HEK293 (cell line): Measurements from ENCODE around the gene NOL4L.
"Not testable (repeated sequence)": the region's sequence is repeated elsewhere in the genome, so short reads cannot be mapped to it uniquely, and the experiment has no call there.

ENCODE experiments used
- CTCF ChIA-PET: fragments of 350-600 bp; formaldehyde crosslinking; extraction: SDS; loops from one replicate; lab custom pipeline; 2021; ENCODE audit warnings: antibody characterized with exemption; lab: Yijun Ruan, JAX
- POLR2A ChIA-PET: fragments of 300-600 bp; formaldehyde crosslinking; extraction: SDS; loops from one replicate; lab custom pipeline; 2020; ENCODE audit warnings: antibody characterized with exemption, inconsistent platforms; lab: Yijun Ruan, JAX
- H3K27ac ChIP-seq: fragments of 200-500 bp; sonication (Bioruptor generic); 2 replicates; pipeline ENCODE4 v1.5.1; 2014; ENCODE audit warnings: low read depth, low read length, control low read depth, inconsistent platforms; ENCODE audit errors: extremely low read depth
- H3K36me3 ChIP-seq, 2 experiments: fragments of 200-500 bp in 1 of 2; sonication (Bioruptor generic) in 1 of 2; 1 replicate in 1 of 2; 2 replicates in 1 of 2; pipeline ENCODE4 v1.5.1; 2014 to 2017; ENCODE audit warnings: inconsistent platforms in 2 of 2, low read length in 2 of 2; ENCODE audit not compliant: control insufficient read depth in 2 of 2, insufficient read depth in 1 of 2
- H3K4me1 ChIP-seq: fragments of 200-500 bp; sonication (Bioruptor generic); 2 replicates; pipeline ENCODE4 v1.5.1; 2014; ENCODE audit warnings: mild to moderate bottlenecking, low read length, inconsistent platforms; ENCODE audit not compliant: control insufficient read depth, insufficient read depth
- H3K4me3 ChIP-seq: 2 replicates; pipeline ENCODE4 v1.5.1; 2011; ENCODE audit warnings: low read depth, mild to moderate bottlenecking, control low read depth, low read length, moderate library complexity
- H3K9me3 ChIP-seq: fragments of 200-500 bp; sonication (Bioruptor generic); 2 replicates; pipeline ENCODE4 v1.5.1; 2014; ENCODE audit warnings: low read depth, low read length, inconsistent platforms; ENCODE audit not compliant: control insufficient read depth, insufficient read depth
- AEBP2 ChIP-seq: fragments of 450-650 bp; formaldehyde crosslinking; IDR thresholded peaks from 2 replicates; pipeline ENCODE4 v1.5.1; 2016; ENCODE audit warnings: missing biosample characterization, missing genetic modification characterization, borderline replicate concordance
- BCL11B ChIP-seq: fragments of 450-650 bp; formaldehyde crosslinking; IDR thresholded peaks from 2 replicates; pipeline ENCODE4 v1.5.1; 2016; ENCODE audit warnings: low read depth, missing biosample characterization, missing genetic modification characterization
- GFI1B ChIP-seq: fragments of 450-650 bp; formaldehyde crosslinking; IDR thresholded peaks from 2 replicates; pipeline ENCODE4 v1.5.1; 2016; ENCODE audit warnings: missing biosample characterization, missing genetic modification characterization
- MEIS1 ChIP-seq: sonication (generic); formaldehyde crosslinking; IDR thresholded peaks from 2 replicates; pipeline ENCODE4 v1.8.1; 2022; ENCODE audit warnings: missing genetic modification reagents, mild to moderate bottlenecking, borderline replicate concordance
- PRDM1 ChIP-seq: fragments of 450-650 bp; formaldehyde crosslinking; IDR thresholded peaks from 2 replicates; pipeline ENCODE4; 2016; ENCODE audit warnings: missing biosample characterization, missing genetic modification characterization
- PRDM6 ChIP-seq: fragments of 450-650 bp; formaldehyde crosslinking; IDR thresholded peaks from 2 replicates; pipeline ENCODE4 v1.5.1; 2017; ENCODE audit warnings: missing biosample characterization, missing genetic modification characterization
- ZBTB17 ChIP-seq: fragments of 450-650 bp; formaldehyde crosslinking; IDR thresholded peaks from 2 replicates; pipeline ENCODE4 v1.5.1; 2016; ENCODE audit warnings: missing biosample characterization, missing genetic modification characterization
- ZBTB48 ChIP-seq: fragments of 450-650 bp; formaldehyde crosslinking; IDR thresholded peaks from 2 replicates; pipeline ENCODE4 v1.5.1; 2016; ENCODE audit warnings: missing biosample characterization, missing genetic modification characterization
- ZFP37 ChIP-seq: fragments of 450-650 bp; formaldehyde crosslinking; IDR thresholded peaks from 2 replicates; pipeline ENCODE4 v1.5.1; 2016; ENCODE audit warnings: missing biosample characterization, missing genetic modification characterization
- ZNF169 ChIP-seq: fragments of 450-650 bp; formaldehyde crosslinking; IDR thresholded peaks from 2 replicates; pipeline ENCODE4 v1.5.1; 2016; ENCODE audit warnings: missing biosample characterization, missing genetic modification characterization
- ZNF274 ChIP-seq, 2 experiments: fragments of 200-500 bp in 1 of 2; fragments of 450-650 bp in 1 of 2; sonication (Bioruptor generic) in 1 of 2; formaldehyde crosslinking in 1 of 2; IDR thresholded peaks; 2 replicates each; pipeline versions ENCODE4 v1.5.1 to v1.6.1; 2014 to 2016; ENCODE audit warnings: borderline replicate concordance in 1 of 2, inconsistent platforms in 1 of 2, low read length in 1 of 2, missing biosample characterization in 1 of 2, missing genetic modification characterization in 1 of 2
- ZNF341 ChIP-seq: fragments of 450-650 bp; formaldehyde crosslinking; IDR thresholded peaks from 2 replicates; pipeline ENCODE4; 2016; ENCODE audit warnings: low read depth, missing biosample characterization, missing genetic modification characterization
- ZNF488 ChIP-seq: fragments of 450-650 bp; formaldehyde crosslinking; IDR thresholded peaks from 2 replicates; pipeline ENCODE4 v1.5.1; 2016; ENCODE audit warnings: missing biosample characterization, missing genetic modification characterization
- ZNF529 ChIP-seq: fragments of 450-650 bp; formaldehyde crosslinking; IDR thresholded peaks from 2 replicates; pipeline ENCODE4 v1.5.1; 2017; ENCODE audit warnings: missing genetic modification characterization, missing biosample characterization; ENCODE audit not compliant: insufficient replicate concordance
- ZNF670 ChIP-seq: fragments of 450-650 bp; formaldehyde crosslinking; IDR thresholded peaks from 2 replicates; pipeline ENCODE4 v1.5.1; 2016; ENCODE audit warnings: missing biosample characterization, missing genetic modification characterization, low read depth
- ZNF837 ChIP-seq: fragments of 450-650 bp; formaldehyde crosslinking; IDR thresholded peaks from 2 replicates; pipeline ENCODE4 v1.5.1; 2016; ENCODE audit warnings: missing biosample characterization, missing genetic modification characterization
- TF ChIP-seq, protein P1 (sequence below): fragments of 450-650 bp; formaldehyde crosslinking; IDR thresholded peaks from 2 replicates; pipeline ENCODE4 v1.5.0; 2017; ENCODE audit warnings: missing biosample characterization, missing genetic modification characterization, borderline replicate concordance

The NOL4L gene

GRCh38 chr20:32418376-32418775, 166.8 kb downstream of the NOL4L start (continued):
- TF ChIP-seq PRDM6 (tag by site-specific recombination) = no peak
- TF ChIP-seq ZNF529 (tag by site-specific recombination) = no peak
- TF ChIP-seq AEBP2 (tag by site-specific recombination) = no peak

DNA sequence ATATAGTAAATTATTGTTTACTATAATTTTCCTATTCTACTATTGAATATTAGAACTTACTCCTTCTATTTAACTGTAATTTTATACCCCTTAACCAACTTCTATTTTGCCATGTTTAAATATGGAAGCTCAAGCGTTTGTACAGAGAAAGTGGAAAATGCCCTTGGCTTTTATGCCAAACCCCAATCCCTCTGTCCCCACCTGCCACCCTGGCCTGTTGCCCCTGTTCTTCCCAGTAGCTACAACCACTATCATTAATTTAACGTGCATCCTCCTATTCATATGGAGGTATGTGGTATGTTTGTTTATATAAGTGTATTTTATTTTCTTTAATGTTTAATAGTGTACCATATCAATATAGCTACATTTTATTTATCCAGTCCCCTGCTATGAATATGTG, 168.9 kb downstream of the NOL4L start:
- H3K9me3 ChIP-seq = no peaks in the 10 kb centered on the region
- H3K4me1 ChIP-seq = peaks cover 4% of the 10 kb centered on the region
- no peak for TF ChIP-seq ZNF341 (tag by site-specific recombination)
- CTCF ChIA-PET = no interaction called here
- H3K27ac ChIP-seq = no peak overlapping the region
- no peaks in the 10 kb centered on the region; a peak in 1 of 3 replicates for H3K36me3 ChIP-seq
- POLR2A ChIA-PET = no interaction called here
- no peak overlapping the region for H3K4me3 ChIP-seq

- peak; percentile 18; the same call in 1 of the 2 replicates for TF ChIP-seq PRDM1
- TF ChIP-seq ZNF670 = no peak
- POLR2A ChIA-PET = no interaction called here
- no peak overlapping the region for H3K4me3 ChIP-seq
- H3K27ac ChIP-seq = no peak overlapping the region
- H3K36me3 ChIP-seq = no peaks in the 10 kb centered on the region; a peak in 1 of 3 replicates
- H3K4me1 ChIP-seq = peaks cover 4% of the 10 kb centered on the region
- H3K9me3 ChIP-seq = no peaks in the 10 kb centered on the region
- CTCF ChIA-PET = no interaction called here
These were observed 169.6 kb downstream of the NOL4L start for GRCh38 chr20:32415494-32415893.

DNA sequence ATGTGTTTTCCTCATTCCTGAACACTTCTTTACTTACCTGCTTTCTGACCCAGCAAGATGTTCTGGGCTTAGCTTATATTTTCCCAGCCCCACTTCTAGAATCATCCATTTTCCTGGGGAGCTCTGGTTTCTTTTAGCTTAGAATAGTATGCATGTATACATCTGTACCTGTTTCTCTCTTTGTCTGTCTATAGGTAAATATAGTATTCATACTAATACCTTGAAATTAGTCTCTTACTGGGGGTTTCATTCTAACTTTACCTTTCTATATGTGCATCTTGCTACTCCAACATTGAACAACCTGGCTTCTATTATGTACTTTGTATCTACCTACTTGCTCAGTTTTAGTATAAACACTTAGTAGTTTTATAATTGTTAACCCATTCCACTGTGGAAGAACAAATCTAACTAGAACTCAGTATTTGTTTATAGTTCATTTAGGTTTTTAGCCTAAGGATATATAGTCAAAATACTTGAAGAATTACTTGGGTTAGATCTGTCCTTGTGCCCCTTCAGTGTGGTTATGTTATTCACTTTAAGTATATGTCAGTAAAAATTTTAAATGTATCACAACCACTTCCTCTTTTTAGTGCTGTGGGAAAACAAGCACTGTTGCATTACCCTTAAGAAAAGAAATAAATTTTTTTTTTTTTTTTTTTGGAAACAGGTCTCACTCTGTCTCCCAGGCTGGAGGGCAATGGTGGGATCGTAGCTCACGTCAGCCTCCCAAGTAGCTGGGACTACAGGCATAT, 173.0 kb downstream of the NOL4L start:
- POLR2A ChIA-PET = no interaction called here
- CTCF ChIA-PET = interaction anchor here (0.9 kb wide), 2 partner anchors 18 to 44 kb away, joined by 3 to 4 read pairs; no protein-coding TSS in a partner anchor

DNA sequence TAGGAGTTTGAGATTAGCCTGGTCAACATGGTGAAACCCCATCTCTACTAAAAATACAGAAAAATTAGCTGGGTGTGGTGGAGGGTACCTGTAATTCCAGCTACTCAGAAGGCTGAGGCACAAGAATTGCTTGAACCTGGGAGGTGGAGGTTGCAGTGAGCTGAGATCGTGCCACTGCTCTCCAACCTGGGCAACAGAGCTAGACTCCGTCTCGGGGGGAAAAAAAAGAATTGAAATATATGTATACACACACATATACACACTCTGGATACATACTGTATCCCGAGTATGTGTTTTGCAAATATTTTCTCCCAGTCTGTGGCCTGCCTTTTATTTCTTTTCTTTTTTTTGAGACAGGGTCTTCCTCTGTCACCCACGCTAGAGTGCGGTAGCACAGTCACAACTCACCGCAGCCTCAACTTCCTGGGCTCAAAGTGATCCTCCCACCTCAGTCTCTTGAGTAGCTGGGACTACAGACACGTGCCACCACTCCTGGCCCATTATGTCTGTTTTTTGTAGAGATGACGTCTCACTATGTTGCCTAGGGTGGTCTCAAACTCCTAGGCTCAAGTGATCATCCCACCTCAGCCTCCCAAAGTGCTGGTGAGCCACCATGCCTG, 177.9 kb downstream of the NOL4L start:
- POLR2A ChIA-PET, H3K4me3 ChIP-seq, H3K9me3 ChIP-seq, H3K4me1 ChIP-seq, H3K27ac ChIP-seq: not testable (repeated sequence)
- CTCF ChIA-PET = interaction anchor here (0.7 kb wide), 1 partner anchor 11 kb away, joined by 3 read pairs; no protein-coding TSS in a partner anchor
- H3K36me3 ChIP-seq = peaks cover 0 to 13% of the 10 kb centered on the region in 2 experiments; a peak in 2 of 3 replicates

More for the DNA sequence above, 173.0 kb downstream of the NOL4L start:
- no peaks in the 10 kb centered on the region for H3K9me3 ChIP-seq
- TF ChIP-seq ZBTB48 (tag by site-specific recombination) (no peak), ZNF837 (tag by site-specific recombination) (no peak), ZNF274 (IDR thresholded peaks at IDR 0.05; ENCODE audit: low read length) (no peak), ZNF274 (tag by site-specific recombination; IDR thresholded peaks at IDR 0.05; ENCODE audit: borderline replicate concordance) (no peak), MEIS1 (no peak), ZBTB17 (tag by site-specific recombination) (no peak), ZFP37 (no peak), GFI1B (tag by site-specific recombination) (no peak), ZNF488 (tag by site-specific recombination) (no peak), ZNF169 (tag by site-specific recombination) (no peak), BCL11B (tag by site-specific recombination) (no peak)
- TF ChIP-seq, protein P1, sequence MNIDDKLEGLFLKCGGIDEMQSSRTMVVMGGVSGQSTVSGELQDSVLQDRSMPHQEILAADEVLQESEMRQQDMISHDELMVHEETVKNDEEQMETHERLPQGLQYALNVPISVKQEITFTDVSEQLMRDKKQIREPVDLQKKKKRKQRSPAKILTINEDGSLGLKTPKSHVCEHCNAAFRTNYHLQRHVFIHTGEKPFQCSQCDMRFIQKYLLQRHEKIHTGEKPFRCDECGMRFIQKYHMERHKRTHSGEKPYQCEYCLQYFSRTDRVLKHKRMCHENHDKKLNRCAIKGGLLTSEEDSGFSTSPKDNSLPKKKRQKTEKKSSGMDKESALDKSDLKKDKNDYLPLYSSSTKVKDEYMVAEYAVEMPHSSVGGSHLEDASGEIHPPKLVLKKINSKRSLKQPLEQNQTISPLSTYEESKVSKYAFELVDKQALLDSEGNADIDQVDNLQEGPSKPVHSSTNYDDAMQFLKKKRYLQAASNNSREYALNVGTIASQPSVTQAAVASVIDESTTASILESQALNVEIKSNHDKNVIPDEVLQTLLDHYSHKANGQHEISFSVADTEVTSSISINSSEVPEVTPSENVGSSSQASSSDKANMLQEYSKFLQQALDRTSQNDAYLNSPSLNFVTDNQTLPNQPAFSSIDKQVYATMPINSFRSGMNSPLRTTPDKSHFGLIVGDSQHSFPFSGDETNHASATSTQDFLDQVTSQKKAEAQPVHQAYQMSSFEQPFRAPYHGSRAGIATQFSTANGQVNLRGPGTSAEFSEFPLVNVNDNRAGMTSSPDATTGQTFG (tag by site-specific recombination) = no peak
- TF ChIP-seq, all 188 proteins: peak for 0
- H3K36me3 ChIP-seq = peaks cover 0 to 7% of the 10 kb centered on the region in 2 experiments; a peak in 2 of 3 replicates
- H3K4me3 ChIP-seq = no peak overlapping the region
- H3K4me1 ChIP-seq = peaks cover 4% of the 10 kb centered on the region
- no peak overlapping the region for H3K27ac ChIP-seq
